Right cardiac atrium (tissue), 5 donors: Measurements from ENCODE around the gene ADGRL2. TPM values are rescaled to one million over a fixed set of nuclear protein-coding genes. Genes with fewer than 3 reads are reported as not detected.
"Not testable (repeated sequence)": the region's sequence is repeated elsewhere in the genome, so short reads cannot be mapped to it uniquely, and the experiment has no call there.

Experiments used
- ATAC-seq, 2 donors: fragments of 200-7000 bp; cut with Tn5 transposase; one replicate each; pipeline versions ENCODE4 v1.8.0 to v1.9.1; 2020; ENCODE audit warnings: moderate library complexity in 2 of 2, mild to moderate bottlenecking in 1 of 2
- DNase-seq, 3 donors: peaks; one replicate each; pipeline ENCODE4 v3.0.0-alpha.2; 2020
- H3K27ac ChIP-seq: one replicate; pipeline ENCODE4 v1.5.1; 2013; ENCODE audit warnings: mild to moderate bottlenecking, low read length, control low read depth, moderate library complexity
- H3K27me3 ChIP-seq: one replicate; pipeline ENCODE4 v1.6.1; 2013; ENCODE audit not compliant: control insufficient read depth, insufficient read depth
- H3K4me1 ChIP-seq: one replicate; pipeline ENCODE4 v1.6.1; 2013; ENCODE audit warnings: low read length; ENCODE audit not compliant: control insufficient read depth, insufficient read depth
- H3K4me3 ChIP-seq: one replicate; pipeline ENCODE4 v1.5.1; 2013; ENCODE audit warnings: low read length, control low read depth
- H3K9me3 ChIP-seq: one replicate; pipeline ENCODE4 v1.6.1; 2013; ENCODE audit warnings: low read length; ENCODE audit not compliant: control insufficient read depth
- WGBS: extraction: QIAGEN DNeasy Blood & Tissue Kit; methylation state at CpG from one replicate; pipeline ENCODE4 v1.1.7; 2013; 5-methylcytosine and 5-hydroxymethylcytosine counted together
- intact Hi-C, 4 donors: fragments of 100-400 bp; cut with DNase I; formaldehyde crosslinking; loops; one replicate each; pipeline versions ENCODE4 v1.11.0 to v1.14.0; 2022 to 2023
- polyA plus RNA-seq: library from polyadenylated mRNA; stranded (reverse); fragments of 200-250 nt; gene quantifications from one replicate; pipeline ENCODE4 v1.2.3, GENCODE V29; 2013
- total RNA-seq, 4 donors: library from RNA; stranded (reverse); fragmentation: NEBNext Ultra II Directional; extraction: Animal tissue kit (Norgen Biotek cat#: 25700); gene quantifications; one replicate each; pipeline ENCODE4 v1.2.1, GENCODE V29; 2021
- donor health status: healthy with polysubstance abuse.
- donor health status: DM: no; HTN: yes; CAD: no.
- donor health status: DM: no; HTN: no; CAD: no.
- donor health status: DM: no; HTN: yes; CAD: no; lungs with severe emphysema.
- donor health status: DM: yes; HTN: yes; CAD: no.

The ADGRL2 gene
- total and polyA plus RNA-seq, 5 donors = 41.5 to 78.2 (median 70.0) TPM

GRCh38 chr1:81850031-81850430 lies 49.3 kb downstream of the ADGRL2 start:
- no peak for ATAC-seq
- Histone ChIP-seq H3K4me3 (no peak overlapping the region), H3K4me1 (peaks cover 5% of the 10 kb centered on the region), H3K9me3 (no peaks in the 10 kb centered on the region), H3K27me3 (no peaks in the 10 kb centered on the region), H3K27ac (no peak overlapping the region)
- 84% methylated on average over 3 of the region's 3 CpGs for WGBS
- intact Hi-C loops = no loop called here
- DNase-seq = no peak

DNA sequence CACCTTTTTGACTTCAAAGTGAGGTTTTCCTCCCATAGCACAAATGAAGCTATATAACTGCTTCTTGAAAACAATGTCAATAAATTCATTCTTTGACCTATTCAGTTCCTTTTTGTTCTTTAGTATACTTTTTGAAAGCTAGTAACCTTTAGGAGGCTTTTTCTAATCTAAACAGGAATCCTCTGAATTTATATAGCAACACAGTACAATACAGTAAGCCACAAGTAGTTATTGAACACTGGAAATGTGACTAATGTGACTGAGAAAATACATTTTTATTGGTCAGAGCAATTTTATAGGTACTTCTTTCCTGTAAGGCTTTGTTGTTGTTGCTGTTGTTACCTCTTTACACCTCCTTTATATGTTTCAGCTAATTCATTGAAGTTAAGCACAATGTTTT lies 49.8 kb downstream of the ADGRL2 start:
- no peak for DNase-seq
- intact Hi-C loops = no loop called here
- Histone ChIP-seq H3K4me1 (peaks cover 5% of the 10 kb centered on the region), H3K4me3 (no peak overlapping the region), H3K9me3 (no peaks in the 10 kb centered on the region), H3K27ac (no peak overlapping the region), H3K27me3 (no peaks in the 10 kb centered on the region)
- ATAC-seq = no peak

DNA sequence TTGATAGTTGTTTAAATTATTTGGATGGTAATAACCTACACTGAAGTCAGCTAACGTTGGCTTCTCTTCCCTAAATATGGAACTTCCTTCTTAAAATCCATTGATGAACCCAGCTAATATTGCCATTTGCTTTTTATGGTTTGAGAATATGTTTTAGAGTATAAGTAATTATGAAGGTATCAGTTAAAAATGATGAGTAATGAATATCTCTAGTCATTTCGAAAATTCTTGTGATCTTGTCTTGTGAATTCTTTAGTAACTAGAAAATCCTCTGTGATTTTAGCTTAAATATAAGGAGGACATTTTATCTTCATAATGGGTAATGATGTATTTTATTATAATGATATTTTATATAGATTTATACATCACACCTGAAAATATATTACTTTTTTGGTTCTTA lies 50.5 kb downstream of the ADGRL2 start:
- H3K4me3 ChIP-seq = no peak overlapping the region
- WGBS = 93% methylated on average over 2 of the region's 2 CpGs
- ATAC-seq = no peak
- intact Hi-C loops = no loop called here
- H3K27ac ChIP-seq = no peak overlapping the region
- H3K27me3 ChIP-seq = no peaks in the 10 kb centered on the region
- peaks cover 7% of the 10 kb centered on the region for H3K4me1 ChIP-seq
- no peak for DNase-seq
- H3K9me3 ChIP-seq = no peaks in the 10 kb centered on the region

DNA sequence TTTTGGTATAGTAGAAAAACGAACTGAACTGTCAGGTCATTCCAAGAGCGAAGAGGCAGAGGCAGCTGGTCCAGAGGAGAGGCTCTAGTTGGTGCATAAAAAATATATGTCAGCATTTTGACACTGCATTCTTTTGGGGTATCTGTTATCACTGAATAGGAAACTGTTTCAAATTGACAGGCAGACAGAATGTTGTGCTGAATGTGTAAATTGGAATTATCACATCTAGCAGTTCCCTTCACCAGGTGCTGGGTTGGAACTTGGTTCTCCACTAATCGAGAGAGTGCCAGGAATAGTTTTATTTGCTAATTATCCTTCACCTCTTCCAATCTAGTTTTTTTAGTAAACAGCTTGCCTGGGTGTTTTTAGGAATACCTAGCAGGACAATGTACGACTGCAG lies 52.2 kb downstream of the ADGRL2 start:
- DNase-seq (no peak), ATAC-seq (no peak)
- H3K27ac ChIP-seq = no peak overlapping the region
- H3K4me3 ChIP-seq = no peak overlapping the region
- WGBS = 60% methylated on average over 4 of the region's 4 CpGs
- H3K9me3 ChIP-seq = no peaks in the 10 kb centered on the region
- H3K4me1 ChIP-seq = peaks cover 7% of the 10 kb centered on the region
- no peaks in the 10 kb centered on the region for H3K27me3 ChIP-seq
- intact Hi-C loops = no loop called here

- Histone ChIP-seq H3K27ac (no peak overlapping the region), H3K27me3 (no peaks in the 10 kb centered on the region), H3K4me1 (no peaks in the 10 kb centered on the region), H3K4me3 (no peak overlapping the region), H3K9me3 (no peaks in the 10 kb centered on the region)
- 5% methylated on average over 1 of the region's 1 CpG for WGBS
- ATAC-seq (no peak), DNase-seq (no peak)
- intact Hi-C loops = no loop called here
Measured at GRCh38 chr1:81867235-81867634, 66.5 kb downstream of the ADGRL2 start.

GRCh38 chr1:81869307-81869706 lies 68.6 kb downstream of the ADGRL2 start:
- no peaks in the 10 kb centered on the region for H3K4me1 ChIP-seq
- H3K27ac ChIP-seq = no peak overlapping the region
- WGBS = 62% methylated on average over 2 of the region's 2 CpGs
- ATAC-seq (no peak), DNase-seq (no peak)
- no peaks in the 10 kb centered on the region for H3K27me3 ChIP-seq
- no peaks in the 10 kb centered on the region for H3K9me3 ChIP-seq
- intact Hi-C loops = no loop called here
- H3K4me3 ChIP-seq = no peak overlapping the region

DNA sequence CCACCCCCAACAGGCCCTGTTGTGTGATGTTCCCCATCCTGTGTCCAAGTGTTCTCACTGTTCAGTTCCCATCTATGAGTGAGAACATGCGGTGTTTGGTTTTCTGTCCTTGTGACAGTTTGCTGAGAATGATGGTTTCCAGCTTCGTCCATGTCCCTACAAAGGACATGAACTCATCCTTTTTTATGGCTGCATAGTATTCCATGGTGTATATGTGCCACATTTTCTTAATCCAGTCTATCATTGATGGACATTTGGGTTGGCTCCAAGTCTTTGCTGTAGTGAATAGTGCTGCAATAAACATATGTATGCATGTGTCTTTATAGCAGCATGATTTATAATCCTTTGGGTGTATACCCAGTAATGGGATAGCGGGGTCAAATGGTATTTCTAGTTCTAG lies 70.4 kb downstream of the ADGRL2 start:
- DNase-seq, H3K9me3 ChIP-seq, ATAC-seq, H3K4me1 ChIP-seq, intact Hi-C loops, H3K27me3 ChIP-seq, H3K4me3 ChIP-seq, H3K27ac ChIP-seq: not testable (repeated sequence)
- over 99% methylated on average over 3 of the region's 3 CpGs for WGBS

GRCh38 chr1:81873946-81874345 lies 73.2 kb downstream of the ADGRL2 start:
- Histone ChIP-seq H3K4me1 (peaks cover 6% of the 10 kb centered on the region), H3K27ac (no peak overlapping the region), H3K9me3 (no peaks in the 10 kb centered on the region), H3K4me3 (no peak overlapping the region), H3K27me3 (no peaks in the 10 kb centered on the region)
- WGBS = 34% methylated on average over 1 of the region's 1 CpG
- no peak for ATAC-seq
- intact Hi-C loops = no loop called here
- no peak for DNase-seq

DNA sequence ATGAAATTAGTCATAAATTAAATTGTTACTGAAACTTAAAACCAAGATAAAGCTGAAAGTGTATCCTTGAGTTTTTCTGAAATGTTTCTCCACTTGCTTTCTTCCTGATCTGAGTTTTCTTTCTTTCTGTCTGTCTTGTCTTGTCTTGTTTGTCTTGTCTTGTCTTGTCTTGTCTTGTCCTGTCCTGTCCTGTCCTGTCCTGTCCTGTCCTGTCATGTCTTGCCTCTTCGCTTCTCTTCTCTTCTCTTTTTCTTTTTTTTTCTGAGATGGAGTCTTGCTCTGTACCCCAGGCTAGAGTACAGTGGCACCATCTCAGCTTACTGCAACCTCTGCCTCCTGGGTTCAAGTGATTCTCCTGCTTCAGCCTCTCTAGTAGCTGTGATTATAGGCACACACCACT lies 73.7 kb downstream of the ADGRL2 start:
- intact Hi-C loops = no loop called here
- no peak for DNase-seq
- ATAC-seq = no peak
- Histone ChIP-seq H3K9me3 (no peaks in the 10 kb centered on the region), H3K4me3 (no peak overlapping the region), H3K27ac (no peak overlapping the region), H3K27me3 (no peaks in the 10 kb centered on the region), H3K4me1 (peaks cover 6% of the 10 kb centered on the region)
- WGBS = 98% methylated on average over 1 of the region's 1 CpG

GRCh38 chr1:81874940-81875339 lies 74.2 kb downstream of the ADGRL2 start:
- intact Hi-C loops = no loop called here
- 54% methylated on average over 3 of the region's 3 CpGs for WGBS
- DNase-seq (no peak), ATAC-seq (no peak)
- H3K4me1 ChIP-seq = peaks cover 6% of the 10 kb centered on the region
- H3K27me3 ChIP-seq = no peaks in the 10 kb centered on the region
- H3K9me3 ChIP-seq = no peaks in the 10 kb centered on the region
- no peak overlapping the region for H3K4me3 ChIP-seq
- no peak overlapping the region for H3K27ac ChIP-seq

GRCh38 chr1:81876901-81877733 lies 76.4 kb downstream of the ADGRL2 start:
- peak overlapping the region; percentile 15 for H3K4me3 ChIP-seq
- ATAC-seq (peak in 1 of 2 donors; percentile 57), DNase-seq (no peak)
- intact Hi-C loops = no loop called here
- H3K27me3 ChIP-seq = no peaks in the 10 kb centered on the region
- no peak overlapping the region for H3K27ac ChIP-seq
- peaks cover 6% of the 10 kb centered on the region for H3K4me1 ChIP-seq
- WGBS = 47% methylated on average over 2 of the region's 2 CpGs
- H3K9me3 ChIP-seq = no peaks in the 10 kb centered on the region

DNA sequence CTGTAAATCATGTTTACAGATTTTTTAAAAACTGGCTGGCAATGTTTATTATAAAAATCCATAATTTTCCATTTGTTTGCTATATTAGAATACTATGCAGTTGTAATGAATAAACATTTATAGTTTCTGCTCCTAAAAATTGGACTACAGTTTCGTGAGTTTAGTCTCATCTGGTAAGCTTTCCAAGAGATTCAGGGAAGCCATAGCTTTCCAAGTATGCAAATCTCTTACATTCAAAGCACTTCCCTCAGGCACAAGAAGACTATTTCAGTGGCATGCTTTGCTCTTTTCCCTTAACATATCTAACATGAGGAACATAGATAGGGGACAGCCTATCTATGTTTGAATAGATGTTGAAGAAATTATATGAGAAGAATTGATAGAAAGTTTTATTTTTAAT lies 77.2 kb downstream of the ADGRL2 start:
- 32% methylated on average over 1 of the region's 1 CpG for WGBS
- DNase-seq (no peak), ATAC-seq (no peak)
- Histone ChIP-seq H3K9me3 (no peaks in the 10 kb centered on the region), H3K4me1 (peaks cover 6% of the 10 kb centered on the region), H3K27me3 (no peaks in the 10 kb centered on the region), H3K4me3 (no peak overlapping the region), H3K27ac (no peak overlapping the region)
- intact Hi-C loops = no loop called here
